Vagina (tissue), 2 donors: ENCODE data around the gene EVX2.

Source experiments
- POLR2A ChIP-seq, 2 donors: fragments of 450-650 bp; IDR thresholded peaks; one replicate each; pipeline ENCODE4 v1.6.1; 2017; ENCODE audit warnings: antibody characterized with exemption in 2 of 2, mild to moderate bottlenecking in 2 of 2, moderate library complexity in 2 of 2
- TF ChIP-seq, protein P1 (sequence below), 3 experiments: fragments of 450-650 bp in 2 of 3; fragments of 200-600 bp in 1 of 3; sonication (generic) in 1 of 3; IDR thresholded peaks; one replicate each; pipeline ENCODE4 v1.5.1; 2017 to 2019; ENCODE audit warnings: antibody characterized with exemption in 3 of 3, mild to moderate bottlenecking in 2 of 3, moderate library complexity in 2 of 3

DNA sequence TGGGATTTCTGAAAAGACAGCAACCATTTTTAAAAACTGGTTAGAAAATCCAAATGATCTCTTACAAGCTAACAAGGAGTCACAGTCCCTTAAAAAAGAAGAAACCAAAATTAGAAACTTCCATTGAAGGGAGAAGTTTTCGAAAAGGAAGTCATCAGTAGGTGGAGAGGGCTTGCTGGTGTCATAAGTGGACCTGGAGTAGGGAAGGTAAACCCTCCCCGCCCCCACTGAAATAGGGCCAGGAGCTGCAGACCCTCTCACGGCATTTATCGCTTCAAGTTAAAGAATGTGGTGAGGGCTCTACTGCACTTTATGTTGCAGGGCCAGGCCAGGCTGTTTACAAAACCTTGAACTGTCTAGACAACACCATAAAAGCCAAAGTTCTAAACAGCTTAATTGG is 26.2 kb upstream of the EVX2 start:
- TF ChIP-seq, protein P1, sequence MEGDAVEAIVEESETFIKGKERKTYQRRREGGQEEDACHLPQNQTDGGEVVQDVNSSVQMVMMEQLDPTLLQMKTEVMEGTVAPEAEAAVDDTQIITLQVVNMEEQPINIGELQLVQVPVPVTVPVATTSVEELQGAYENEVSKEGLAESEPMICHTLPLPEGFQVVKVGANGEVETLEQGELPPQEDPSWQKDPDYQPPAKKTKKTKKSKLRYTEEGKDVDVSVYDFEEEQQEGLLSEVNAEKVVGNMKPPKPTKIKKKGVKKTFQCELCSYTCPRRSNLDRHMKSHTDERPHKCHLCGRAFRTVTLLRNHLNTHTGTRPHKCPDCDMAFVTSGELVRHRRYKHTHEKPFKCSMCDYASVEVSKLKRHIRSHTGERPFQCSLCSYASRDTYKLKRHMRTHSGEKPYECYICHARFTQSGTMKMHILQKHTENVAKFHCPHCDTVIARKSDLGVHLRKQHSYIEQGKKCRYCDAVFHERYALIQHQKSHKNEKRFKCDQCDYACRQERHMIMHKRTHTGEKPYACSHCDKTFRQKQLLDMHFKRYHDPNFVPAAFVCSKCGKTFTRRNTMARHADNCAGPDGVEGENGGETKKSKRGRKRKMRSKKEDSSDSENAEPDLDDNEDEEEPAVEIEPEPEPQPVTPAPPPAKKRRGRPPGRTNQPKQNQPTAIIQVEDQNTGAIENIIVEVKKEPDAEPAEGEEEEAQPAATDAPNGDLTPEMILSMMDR (IDR thresholded peaks at IDR 0.05) = no peak
- TF ChIP-seq POLR2A (IDR thresholded peaks at IDR 0.05) = no peak
